NCI-H1092 (cell line): ENCODE results near the gene TBPL1.

ENCODE experiments used
- DNase-seq: peaks from one replicate; lab custom pipeline; 2025; lab: John Stamatoyannopoulos, UW

The TBPL1 gene

GRCh38 chr6:134007077-134007476, 54.1 kb downstream of the TBPL1 start:
- DNase-seq = peak; percentile 30

GRCh38 chr6:134009876-134010275, 56.9 kb downstream of the TBPL1 start:
- no peak for DNase-seq

DNA sequence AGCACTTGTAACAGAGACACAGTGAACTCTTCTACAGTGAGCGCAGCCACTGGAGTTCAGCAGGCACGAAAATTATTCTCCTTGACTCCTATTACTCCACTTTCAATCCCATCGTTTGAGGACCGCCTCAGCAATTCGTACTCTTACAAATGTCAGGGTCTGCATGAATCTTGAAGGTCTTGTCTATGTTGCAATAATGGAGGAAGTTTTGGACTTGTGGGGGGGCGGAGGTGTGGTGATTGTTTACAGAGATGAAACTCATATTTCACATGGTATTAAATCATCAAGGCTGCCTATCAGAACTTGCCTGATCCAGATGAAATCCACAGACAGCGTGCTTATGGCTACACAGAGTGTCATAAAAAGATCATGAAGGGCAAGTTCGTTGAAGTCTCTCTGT, 57.4 kb downstream of the TBPL1 start:
- no peak for DNase-seq

DNA sequence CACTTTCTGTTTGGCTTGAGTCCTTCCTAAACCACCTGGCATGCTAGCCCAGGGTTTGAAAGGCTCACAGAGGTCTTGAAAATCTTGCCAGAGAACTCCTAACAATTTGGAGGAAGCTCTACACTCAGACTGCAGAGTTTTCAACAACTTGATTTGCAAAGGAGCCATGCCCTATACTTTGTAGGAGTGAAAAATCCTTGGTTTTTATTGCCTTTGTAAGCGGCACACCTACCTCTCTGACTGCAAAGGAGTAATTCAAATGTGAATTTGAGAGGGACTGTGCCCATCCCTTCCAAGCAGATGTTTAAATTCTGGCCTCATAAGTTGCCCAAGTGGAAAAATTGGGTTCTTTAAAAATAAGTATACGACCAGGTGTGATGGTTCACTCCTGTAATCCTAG, 58.0 kb downstream of the TBPL1 start:
- DNase-seq = no peak

DNA sequence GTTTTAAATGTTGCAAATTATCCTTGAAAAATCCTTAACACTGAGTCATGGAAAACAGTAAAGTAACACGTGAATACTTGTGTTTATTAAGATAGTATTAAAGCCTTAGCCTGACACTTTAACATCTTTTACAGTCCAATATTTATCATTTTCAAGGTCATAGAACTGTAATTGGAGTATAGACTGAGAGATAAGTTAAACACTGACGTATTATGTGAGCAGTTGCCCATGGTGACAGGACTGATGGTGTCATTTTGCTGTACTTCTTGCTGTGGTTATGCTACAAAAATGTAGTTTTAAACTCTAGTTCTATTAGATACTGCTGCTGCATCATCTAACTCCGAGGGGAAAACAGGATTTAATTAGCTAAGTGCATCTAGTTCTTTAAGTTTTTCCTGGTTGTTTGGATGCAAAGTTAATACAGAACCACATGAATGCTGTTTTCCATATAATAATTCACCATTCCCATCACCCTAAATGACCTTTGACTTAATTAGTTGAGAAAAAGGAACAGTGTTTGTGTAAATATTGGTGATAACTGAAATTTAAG, 61.6 kb downstream of the TBPL1 start:
- no peak for DNase-seq

DNA sequence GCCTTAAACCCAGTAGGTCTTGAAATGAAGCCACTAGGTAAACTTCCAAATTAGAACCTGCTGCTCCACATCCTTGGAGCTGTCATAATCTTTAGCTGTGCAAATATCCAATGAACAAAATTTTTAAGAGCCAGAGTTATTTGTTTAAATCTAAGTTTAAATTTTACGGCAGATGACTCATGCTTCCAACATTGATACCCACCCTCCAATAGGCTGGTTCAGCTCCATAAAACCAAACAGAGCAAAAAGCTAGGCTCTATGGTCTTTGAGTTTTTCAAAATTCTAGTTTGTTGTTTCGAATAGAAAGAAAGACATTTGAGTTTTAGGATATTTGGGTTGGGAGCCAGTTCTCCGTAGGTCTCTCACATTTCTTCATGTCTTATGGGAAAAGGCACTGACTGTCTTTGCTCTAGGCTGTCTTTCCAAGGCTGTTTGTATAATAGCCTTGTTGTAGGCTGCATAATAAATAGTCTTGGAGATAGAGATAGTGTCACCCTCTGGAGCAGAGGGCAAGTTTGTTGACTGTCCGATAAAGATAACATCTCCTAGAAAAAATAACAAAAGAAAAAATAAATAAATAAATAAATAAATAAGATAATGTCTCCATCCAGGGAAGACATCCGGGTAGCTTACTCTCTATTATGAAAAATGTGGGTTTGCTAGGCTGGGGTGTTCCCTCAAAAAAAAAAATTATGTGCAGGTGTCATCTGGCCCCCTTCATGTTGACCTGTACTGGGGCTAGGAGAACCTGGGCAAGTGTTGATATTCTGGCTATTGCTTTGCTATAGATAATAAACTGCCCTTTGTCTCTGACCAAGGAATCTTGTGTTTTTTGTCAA, 62.9 kb downstream of the TBPL1 start:
- no peak for DNase-seq

DNA sequence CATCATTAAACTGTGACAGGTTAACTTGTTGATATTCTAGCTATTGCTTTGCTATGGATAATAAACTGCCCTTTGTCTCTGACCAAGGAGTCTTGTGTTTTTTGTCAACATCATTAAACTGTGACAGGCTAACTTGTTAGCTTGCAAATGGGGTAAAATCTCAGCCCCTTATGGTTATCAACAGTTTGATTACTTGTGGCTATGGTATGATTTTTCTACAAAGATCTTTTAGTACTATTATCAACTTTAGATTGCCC, 63.5 kb downstream of the TBPL1 start:
- no peak for DNase-seq

DNA sequence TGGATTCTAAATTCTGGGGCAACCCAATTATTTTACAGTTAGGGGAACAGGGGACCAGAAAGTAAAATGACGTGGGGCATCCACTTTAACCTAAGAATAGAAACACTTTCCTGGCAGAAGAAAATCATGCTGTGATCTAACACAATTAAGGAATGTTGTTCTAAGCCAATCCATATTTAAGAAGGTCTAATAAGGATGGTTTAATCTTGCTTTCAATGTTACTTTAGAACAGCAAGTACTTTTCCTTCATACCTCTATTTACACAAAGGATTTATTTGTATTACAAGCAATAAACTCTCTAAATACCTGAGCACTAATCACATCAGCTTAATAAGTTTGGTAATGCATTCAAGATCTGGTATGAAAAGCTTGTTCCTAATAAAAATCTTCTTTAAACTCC, 67.0 kb downstream of the TBPL1 start:
- DNase-seq = no peak

- no peak for DNase-seq
Measured at GRCh38 chr6:134020543-134020942, 67.5 kb downstream of the TBPL1 start.

DNA sequence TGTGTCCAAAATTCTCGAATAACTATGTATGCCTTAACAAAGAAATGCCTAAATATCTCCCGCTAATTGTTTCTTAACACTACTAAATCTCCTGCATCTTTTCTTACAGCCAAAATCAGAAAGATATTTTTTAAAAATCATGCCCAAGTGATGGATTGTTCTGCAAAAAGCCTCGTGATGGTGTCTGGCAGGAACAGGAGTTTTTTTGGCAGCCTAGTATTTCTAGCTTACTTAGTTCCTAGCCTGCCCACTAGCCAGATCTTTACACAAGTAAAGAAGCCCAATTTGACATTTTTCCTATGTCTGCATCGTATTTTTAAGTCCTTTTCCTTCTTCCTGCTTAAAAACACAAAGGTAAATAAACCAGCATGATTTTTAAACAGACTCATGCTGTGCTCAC, 67.9 kb downstream of the TBPL1 start:
- no peak for DNase-seq

DNA sequence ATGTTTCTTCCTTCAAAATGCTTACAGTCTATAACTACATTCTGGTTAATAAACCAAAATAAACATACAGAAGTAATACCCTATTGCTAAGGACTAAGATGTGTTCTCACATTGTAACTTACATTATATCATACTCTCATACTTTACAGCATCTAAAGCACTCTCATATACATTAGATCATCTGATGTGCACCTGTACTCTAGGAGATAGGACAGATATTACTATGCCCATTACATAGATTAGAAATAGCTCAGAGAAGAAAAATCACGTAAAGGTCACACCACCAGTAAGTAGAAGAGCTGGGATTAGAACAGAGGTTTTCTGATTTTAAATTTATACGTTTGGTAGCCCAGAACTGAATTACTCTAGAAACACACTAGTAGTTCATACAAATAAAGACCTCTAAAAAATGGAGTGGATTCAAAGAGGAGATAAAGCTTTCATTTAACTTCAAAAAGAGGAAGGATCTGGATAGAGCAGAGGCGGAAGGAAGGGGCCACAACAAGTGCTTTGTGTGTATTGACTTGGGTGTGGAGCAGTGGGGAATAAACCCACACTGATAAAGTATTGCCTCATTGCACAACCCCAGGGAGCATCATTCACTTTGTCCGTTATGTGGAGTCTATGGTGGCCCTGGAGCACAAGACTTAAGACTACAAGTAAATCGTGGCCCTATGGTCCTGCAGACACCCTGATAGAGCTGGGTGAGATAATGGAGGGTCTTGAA, 68.5 kb downstream of the TBPL1 start:
- no peak for DNase-seq

DNA sequence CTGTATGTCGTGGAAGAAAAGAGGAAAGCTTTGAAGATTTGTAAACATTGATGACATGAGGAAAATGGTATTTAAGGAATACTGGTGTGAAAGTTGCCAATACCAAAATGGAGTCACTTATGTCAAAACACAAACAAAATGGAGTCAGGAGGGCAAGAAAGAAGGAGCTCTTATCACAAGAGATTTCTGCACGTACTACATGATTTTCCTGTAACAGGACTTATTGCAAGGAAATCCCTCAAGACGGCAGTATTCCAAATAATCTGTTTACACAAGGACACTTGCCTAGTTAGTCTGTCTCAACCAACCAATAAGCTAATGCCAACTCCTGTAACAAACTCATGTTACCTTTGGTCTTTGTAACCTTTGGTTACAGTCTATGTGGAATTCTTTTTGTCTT, 69.6 kb downstream of the TBPL1 start:
- DNase-seq = no peak

GRCh38 chr6:134026597-134026996, 73.6 kb downstream of the TBPL1 start:
- DNase-seq = no peak

GRCh38 chr6:134028438-134028837, 75.4 kb downstream of the TBPL1 start:
- no peak for DNase-seq

GRCh38 chr6:134029495-134030455, 76.8 kb downstream of the TBPL1 start:
- no peak for DNase-seq

DNA sequence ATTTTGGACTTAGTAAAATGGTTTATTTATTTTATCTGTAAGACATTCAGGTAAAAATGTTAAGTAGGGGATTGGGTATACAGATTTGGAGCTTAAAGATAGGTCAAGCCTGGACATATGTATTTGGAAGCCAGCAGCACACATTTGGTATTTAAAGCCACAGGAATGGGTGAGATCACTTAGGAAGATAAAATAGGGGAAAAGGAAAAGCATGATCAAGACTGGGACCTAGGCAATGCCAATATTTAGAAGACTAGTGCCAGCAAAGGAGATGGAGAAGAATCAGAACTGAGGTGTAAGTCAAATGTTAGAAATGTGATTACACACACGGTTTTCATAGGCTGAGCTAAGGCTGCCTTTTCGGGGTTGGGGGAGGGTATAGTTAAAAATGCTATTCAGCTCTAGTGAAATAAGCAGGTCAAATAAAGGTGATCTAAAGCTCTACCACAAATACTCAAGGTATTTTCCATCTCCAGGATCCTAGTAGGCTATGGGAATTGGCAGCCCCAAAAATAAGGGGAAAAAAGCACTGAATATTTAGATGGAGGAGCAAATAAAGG, 78.8 kb downstream of the TBPL1 start:
- DNase-seq = no peak

- no peak for DNase-seq
Measured at GRCh38 chr6:134034478-134034877, 81.5 kb downstream of the TBPL1 start.

DNA sequence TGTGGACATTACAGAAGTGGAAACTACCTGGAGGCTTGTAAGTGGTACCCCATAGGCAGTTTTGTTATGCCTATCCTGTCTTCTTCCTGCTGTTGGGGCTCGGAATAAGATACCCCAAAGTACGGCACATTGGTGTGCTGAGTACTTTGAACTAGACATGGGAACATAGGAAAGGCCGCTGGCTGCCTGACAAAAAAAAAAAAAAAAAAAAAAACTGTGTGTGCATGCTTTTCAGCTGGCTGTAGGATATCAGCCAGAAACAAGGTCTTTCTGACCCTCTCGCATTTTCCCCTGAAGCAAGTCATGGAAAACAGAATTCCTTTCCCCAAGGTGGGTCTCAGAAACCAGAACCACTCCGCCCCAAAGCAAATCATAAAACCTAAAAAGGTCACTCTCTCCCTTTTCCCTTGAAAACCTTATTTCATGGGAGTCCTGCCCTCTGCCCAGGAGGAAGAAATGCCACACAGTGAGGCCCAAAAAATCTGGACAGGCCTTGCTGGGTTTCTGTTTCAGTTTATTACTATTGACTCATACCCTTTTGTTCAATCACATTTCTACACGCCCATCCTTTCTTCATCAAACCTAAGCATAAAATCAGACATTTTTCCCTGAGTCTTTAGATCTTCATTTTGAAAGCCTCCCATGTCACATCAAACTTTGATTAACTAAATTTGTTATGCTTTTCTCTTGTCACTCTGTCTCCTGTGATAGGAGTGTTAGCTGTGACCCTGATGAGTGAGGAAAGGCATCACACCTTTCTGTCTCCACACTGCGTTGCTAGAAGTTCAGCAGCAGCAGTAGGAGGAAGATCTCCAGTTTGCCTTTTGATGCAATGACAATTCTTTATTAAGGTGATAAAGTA, 82.2 kb downstream of the TBPL1 start:
- no peak for DNase-seq

DNA sequence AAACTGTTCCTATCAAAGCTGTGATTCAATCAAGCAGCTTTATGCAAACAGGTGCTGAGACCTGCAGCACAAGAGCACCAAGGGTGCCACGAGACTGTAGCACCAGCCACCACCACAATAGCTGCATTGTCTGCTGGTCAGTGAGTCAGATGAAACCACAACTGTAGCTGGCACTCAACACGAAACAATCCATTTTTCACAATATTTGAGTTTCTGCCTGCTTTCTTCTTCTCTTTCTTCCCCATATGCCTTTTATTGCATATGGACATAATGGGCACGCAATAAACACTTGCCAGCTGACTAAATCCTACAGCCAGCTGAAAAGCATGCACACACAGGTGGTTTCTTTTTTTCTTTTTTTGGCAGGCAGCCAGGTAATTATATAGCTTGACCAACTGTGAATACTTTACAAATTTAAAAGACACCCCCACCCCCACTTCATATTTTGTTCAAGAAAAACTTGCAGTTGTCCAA, 82.8 kb downstream of the TBPL1 start:
- peak; percentile 42 for DNase-seq

DNA sequence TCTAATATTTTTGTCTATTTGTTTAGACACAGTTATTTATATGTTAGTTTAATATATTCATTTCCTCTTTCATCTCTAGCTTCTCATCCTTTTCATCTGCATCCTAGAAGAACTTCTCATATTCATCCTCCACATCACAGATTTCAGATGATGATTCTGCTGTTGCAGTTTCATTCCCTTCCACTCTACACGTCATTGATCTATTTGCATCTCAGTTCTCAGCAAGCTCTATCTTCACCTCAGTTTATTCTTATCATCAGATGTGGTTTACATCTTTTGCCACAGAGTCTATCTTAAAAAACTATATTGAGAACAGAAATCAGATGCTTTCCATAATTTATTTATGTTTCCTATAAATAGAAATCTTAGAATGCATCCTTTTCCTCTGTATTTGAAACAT, 86.1 kb downstream of the TBPL1 start:
- no peak for DNase-seq
